ENCODE measurements around the gene PAX9.

The PAX9 gene

DNA sequence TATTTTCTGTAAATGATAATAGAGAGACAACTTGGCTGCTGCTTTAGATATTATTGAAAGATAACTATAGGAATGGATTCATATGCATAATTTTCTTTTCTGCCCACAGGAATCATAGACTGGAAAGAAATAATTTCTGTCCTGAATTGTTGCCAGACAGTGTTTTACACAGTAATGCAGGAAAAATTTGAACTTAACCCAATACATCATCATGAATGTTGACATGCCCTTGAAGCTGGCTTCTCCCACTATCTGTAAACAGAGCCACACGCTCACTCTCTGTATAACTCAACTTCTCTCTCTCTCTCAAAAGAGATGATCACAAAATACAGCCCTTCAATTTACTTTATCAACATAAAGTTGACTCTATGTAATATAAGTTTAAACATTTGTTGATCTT is 56.6 kb downstream of the PAX9 start:
- no peak overlapping the region for H3K4me3 ChIP-seq (ENCODE audit: low read length)
- TF ChIP-seq ZNF274 (IDR thresholded peaks at IDR 0.05; ENCODE audit: low read depth, low read length) = no peak

DNA sequence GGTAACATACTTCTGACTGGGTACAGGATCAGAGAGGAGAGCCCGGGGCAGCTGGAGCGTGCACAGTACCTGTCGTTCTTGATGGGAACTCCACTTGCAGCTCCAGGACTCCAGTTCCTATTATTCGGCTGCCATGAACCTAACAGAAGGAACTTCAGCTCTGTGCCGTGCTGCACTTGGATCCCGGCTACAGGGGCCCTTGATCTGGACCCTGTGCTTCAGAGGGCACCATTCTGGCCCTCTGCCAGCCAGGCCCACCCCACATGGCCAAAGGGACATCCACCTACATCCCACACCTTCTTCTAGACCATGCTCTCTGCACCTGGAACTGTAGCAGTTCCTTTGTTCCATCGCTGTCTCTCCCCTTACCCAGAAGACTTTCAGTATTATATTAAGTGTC is 58.2 kb downstream of the PAX9 start:
- no peak for TF ChIP-seq ZNF274 (IDR thresholded peaks at IDR 0.05; ENCODE audit: low read depth, low read length)
- H3K4me3 ChIP-seq (ENCODE audit: low read length) = no peak overlapping the region

DNA sequence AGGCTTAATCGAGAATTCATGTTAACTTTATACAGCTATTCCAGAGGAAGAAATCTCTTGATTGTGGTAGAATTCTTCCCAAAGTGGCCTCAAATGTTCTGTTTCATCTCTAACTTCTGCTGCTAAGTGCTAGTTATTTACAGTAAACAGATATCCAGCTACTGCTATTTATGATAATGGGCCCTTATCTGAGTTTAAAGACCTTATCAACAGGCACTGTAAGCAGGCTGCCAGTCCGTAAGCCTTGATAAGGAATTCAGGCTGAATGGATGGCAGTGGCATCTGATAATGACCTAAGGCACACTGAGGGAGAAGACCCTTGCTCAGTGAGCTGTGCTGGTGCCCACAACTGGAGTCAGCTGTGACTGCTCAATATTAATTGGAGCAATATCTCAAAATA is 59.0 kb downstream of the PAX9 start:
- H3K4me3 ChIP-seq (ENCODE audit: low read length) = no peak overlapping the region
- no peak for TF ChIP-seq ZNF274 (IDR thresholded peaks at IDR 0.05; ENCODE audit: low read depth, low read length)

DNA sequence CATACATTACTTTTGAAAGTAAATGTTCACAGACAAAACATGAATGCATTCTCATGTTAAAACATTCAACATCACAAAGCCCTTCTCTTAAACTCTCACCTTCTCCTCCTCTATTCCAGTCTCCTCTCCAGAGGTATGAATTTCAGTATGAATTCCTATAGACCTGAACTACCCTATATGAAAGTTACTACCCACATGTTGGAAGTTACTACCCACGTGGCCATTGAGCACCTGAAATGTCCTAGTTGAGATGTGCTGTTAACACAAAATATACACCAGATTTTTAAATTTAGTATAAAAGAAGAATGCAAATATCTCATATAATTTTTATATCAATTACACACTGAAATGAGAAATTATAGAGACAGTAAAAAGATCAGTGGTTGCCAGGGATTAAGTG is 60.2 kb downstream of the PAX9 start:
- no peak for TF ChIP-seq ZNF274 (IDR thresholded peaks at IDR 0.05; ENCODE audit: low read depth, low read length)

DNA sequence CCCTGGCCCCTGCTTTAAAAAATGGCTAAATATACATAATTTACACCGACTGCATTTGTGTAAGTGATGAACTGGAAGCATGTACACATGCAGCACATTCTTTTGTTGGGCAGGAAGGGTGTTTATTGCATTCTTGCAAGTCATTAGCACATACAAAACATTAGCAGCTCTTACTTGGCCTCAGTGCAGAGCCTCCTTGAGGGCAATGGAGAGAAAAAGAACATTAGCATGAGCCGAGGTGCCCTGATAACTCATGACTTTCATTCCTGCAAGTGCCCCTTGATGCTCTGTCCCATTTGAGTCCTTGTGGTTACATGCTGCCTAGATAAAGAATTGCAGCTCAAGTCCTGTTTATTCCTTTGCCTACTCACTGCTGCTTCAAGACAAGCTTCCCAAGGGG is 61.9 kb downstream of the PAX9 start:
- H3K4me3 ChIP-seq (ENCODE audit: low read length) = no peak overlapping the region
- no peak for TF ChIP-seq ZNF274 (IDR thresholded peaks at IDR 0.05; ENCODE audit: low read depth, low read length)

More for the DNA sequence above, 60.2 kb downstream of the PAX9 start:
- H3K4me3 ChIP-seq (ENCODE audit: low read length) = no peak overlapping the region

DNA sequence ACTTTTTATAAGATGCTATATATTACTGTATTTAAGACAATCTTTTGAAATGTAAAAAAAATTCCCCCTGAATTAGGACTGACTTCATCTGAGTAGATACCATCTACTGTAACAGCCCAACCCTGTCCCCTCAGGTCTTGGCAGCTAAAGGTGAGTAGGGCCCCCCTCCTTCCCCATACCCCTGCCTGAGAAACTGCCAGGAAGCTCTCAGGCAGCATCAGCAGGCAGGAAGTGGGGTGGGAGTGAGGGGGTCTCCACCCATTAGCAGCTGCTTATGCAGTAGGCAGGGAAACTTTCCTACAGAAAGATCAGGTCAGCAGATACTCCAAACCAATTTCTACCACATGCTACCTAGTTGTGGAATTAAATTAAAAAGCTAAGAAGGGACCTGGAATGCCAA is 62.5 kb downstream of the PAX9 start:
- H3K4me3 ChIP-seq (ENCODE audit: low read length) = no peak overlapping the region
- TF ChIP-seq ZNF274 (IDR thresholded peaks at IDR 0.05; ENCODE audit: low read depth, low read length) = no peak

DNA sequence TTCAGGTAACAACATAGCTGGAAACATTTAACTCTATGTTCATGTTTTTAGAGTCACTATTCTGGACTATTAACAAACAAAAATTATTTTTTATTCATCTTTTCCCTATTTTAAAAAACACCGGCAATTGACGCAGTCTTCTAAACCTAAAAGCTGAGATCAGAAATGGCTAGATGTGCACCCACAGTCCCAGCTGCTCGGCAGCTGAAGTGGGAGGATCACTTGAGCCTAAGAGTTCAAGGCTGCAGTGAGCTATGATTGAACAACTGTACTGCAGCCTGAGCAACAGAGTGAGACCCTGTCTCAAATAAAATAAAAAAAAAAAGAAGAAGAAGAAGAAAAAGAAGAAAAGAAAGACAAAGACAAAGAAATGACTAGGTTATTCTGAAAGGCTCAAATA is 64.5 kb downstream of the PAX9 start:
- H3K4me3 ChIP-seq (ENCODE audit: low read length) = no peak overlapping the region
- TF ChIP-seq ZNF274 (IDR thresholded peaks at IDR 0.05; ENCODE audit: low read depth, low read length) = no peak

Data from GM08714 (cell line).